B cell (primary cell): ENCODE data around the gene FSTL5.

Source experiments
- CTCF ChIP-seq: fragments of 200-600 bp; IDR thresholded peaks from one replicate; pipeline ENCODE4 v1.8.0; 2022; ENCODE audit warnings: antibody characterized with exemption, mild to moderate bottlenecking
- EZH2 ChIP-seq: IDR thresholded peaks from 2 replicates; pipeline ENCODE4 v1.6.1; 2012; ENCODE audit warnings: borderline replicate concordance, low read depth, mild to moderate bottlenecking, moderate library complexity, low read length; ENCODE audit not compliant: insufficient read depth, poor library complexity, severe bottlenecking

DNA sequence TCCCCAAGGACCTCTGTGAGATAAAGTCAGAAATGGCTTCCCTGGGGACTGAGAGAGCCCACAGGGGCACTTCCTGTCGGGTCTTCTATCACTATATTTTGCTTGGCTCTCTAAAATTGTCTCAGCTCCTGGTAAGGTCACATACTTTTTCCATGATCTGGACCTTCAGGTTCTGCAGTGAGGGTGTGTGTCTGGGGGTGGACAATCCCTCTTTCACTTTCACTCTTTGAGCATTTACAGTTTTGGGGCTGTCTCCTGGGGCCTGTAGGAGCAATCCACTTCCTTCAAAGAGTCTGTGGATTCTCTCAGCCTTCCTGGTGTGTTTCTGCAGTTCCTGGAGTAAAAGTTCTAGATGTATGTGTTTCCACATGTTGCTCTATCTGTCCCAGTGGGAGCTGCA lies 335.7 kb downstream of the FSTL5 start:
- TF ChIP-seq CTCF (no peak), EZH2 (no peak)
